GM19328 (cell line): ENCODE measurements around the gene STN1.
"Not testable (repeated sequence)": the region's sequence is repeated elsewhere in the genome, so short reads cannot be mapped to it uniquely, and the experiment has no call there.

Source experiments
- ATAC-seq: cut with Tn5 transposase; IDR thresholded peaks from one replicate; pipeline ENCODE4 v1.9.1; 2021; ENCODE audit warnings: mild to moderate bottlenecking, moderate library complexity; ENCODE audit not compliant: unreplicated experiment

Gene STN1

DNA sequence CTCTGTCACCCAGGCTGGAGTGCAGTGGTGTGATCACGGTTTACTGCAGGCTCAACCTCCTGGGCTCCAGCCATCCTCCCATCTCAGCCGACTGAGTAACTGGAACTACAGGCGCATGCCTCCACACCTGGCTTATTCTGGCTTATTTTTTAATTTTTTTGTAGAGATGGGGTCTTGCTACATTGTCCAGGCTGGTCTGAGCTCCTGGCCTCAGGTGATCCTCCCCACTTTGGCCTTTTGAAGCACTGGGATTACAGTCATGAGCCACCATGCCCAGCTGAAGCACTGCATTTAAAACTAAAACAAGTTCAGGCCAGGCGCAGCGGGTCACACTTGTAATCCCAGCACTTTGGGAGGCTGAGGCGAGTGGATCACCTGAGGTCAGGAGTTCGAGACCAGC lies 70.6 kb downstream of the STN1 start:
- no peak for ATAC-seq

DNA sequence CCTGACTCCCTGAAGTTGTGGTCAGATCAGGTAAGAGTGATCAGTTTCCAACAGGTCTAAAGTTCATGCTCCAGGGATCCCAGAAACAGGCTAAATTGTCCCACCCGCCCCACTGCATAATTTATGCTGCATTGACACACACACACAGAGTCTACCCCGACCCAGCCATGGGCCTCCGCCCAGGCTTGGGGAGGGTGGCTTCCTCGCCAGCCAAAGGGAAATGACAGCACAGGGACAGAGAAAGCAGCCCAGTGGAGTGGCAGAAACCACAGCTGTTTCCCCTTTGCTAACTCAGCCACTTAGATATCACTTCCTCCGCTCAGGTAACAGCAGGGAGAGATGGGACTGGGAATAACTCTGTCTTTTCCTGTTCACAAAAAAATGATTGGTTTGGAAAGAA lies 72.0 kb downstream of the STN1 start:
- ATAC-seq: no peak

DNA sequence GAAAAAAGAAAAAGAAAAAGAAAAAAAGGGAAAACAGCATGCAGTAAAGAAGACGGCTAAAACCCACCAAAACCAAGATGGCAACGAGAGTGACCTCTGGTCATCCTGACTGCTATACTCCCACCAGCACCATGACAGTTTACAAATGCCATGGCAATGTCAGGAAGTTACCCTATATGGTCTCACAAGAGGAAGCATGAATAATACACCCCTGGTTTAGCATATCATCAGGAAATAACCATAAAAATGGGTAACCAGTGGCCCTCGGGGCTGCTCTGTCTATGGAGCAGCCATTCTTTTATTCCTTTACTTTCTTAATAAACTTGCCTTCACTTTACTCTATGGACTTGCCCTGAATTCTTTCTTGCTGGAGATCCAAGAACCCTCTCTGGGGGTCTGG lies 72.6 kb downstream of the STN1 start:
- ATAC-seq: not testable (repeated sequence)

DNA sequence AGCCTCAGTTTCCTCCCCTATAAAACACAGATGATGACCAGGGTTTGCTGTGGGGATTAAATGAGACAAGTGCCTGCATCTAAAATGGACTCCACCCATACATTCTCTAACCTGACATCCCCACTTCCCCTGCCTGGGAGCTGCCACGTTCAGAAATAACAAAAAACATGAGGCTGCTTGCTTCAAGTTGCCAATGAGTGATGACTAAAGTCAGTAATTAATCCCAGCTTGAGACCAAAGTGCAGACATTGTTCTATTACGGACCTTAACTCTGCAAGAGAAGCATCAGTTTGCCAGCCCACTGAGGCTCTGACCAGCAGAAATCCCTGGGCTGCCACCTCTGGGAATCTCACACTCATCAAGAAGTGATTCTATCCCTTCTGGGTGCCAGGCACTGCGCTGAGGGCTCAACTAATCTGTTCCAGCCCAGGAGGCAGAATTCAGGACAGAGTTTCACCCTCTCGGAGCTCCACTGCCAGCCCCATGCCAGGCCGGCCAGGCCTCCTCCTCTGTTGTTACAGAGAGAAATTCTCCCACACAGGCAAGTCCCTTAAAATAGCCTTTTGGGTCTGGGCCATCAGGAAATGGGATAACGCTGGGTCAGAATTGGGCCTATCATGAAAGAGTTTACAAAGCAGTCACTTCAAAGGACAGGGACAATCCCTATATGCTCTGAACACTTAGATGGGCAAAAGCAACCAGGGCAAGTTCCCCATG lies 74.0 kb downstream of the STN1 start:
- no peak for ATAC-seq

DNA sequence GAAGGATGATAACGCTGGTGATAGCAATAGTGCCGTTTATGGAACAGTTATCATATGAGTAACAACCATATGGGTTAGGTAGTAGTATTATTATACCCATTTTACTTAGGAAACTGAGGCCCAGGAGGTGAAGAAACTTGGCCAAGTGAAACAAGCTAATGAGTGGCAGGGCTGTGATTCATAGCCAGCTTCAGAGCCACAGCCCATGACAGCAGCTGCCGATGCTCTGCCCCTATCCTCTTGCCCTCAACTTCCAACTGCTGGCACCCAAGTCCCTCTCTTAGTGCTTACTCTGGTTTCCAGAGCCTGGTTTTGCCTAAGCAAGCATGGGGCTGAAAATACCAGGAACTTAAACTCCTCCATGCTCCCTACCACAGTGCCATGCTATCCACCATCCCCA lies 74.9 kb downstream of the STN1 start:
- no peak for ATAC-seq

DNA sequence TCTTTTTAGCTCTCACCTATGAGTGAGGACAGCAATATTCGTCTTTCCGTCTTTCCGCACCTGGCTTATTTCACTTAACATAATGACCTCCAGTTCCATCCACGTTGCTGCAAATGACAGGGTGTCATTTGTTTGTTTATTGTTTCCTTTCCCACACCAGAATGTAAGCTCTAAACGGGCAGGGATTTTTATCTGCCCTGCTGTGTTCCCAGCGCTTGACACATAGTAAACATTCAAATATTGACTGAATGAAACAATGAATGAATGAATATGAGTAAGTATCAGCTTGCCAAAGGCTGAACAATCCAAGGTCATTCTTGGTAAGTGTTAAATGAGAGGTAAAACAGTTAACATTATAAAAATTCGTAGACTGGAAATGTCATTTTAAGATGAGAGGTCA lies 75.4 kb downstream of the STN1 start:
- ATAC-seq: no peak

DNA sequence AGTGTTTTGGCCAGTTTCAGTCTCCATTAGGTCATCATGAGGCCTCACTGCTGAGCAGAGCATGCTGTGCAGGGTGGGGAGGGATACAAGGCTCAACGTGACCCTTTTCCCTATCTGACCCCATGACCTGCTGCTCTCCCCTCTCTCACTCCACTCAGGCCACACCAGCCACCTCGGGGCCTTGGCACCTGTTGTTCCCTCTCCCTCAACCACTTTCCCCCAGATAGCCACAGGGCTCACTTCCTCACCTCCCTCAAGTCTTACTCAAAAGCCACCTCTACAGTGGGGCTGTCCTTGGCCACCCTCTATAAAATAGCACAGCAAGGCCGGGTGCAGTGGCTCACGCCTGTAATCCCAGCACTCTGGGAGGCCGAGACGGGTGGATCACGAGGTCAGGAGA lies 76.5 kb downstream of the STN1 start:
- no peak for ATAC-seq

DNA sequence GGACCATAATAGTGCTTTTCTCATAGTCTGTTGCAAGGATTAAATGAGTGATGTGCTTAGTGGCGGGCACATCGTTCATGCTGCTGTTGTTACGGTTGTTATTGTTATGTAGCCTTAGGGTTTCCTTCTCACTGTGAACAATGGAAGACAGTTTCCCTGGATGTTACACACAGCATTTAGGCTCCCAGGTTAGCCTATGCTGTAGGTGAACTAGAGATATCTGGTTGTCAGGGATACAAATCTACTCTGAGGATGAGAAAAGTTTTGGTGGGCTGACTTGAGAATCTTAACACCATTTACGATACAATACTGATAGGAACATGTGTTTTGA lies 77.3 kb downstream of the STN1 start:
- no peak for ATAC-seq

DNA sequence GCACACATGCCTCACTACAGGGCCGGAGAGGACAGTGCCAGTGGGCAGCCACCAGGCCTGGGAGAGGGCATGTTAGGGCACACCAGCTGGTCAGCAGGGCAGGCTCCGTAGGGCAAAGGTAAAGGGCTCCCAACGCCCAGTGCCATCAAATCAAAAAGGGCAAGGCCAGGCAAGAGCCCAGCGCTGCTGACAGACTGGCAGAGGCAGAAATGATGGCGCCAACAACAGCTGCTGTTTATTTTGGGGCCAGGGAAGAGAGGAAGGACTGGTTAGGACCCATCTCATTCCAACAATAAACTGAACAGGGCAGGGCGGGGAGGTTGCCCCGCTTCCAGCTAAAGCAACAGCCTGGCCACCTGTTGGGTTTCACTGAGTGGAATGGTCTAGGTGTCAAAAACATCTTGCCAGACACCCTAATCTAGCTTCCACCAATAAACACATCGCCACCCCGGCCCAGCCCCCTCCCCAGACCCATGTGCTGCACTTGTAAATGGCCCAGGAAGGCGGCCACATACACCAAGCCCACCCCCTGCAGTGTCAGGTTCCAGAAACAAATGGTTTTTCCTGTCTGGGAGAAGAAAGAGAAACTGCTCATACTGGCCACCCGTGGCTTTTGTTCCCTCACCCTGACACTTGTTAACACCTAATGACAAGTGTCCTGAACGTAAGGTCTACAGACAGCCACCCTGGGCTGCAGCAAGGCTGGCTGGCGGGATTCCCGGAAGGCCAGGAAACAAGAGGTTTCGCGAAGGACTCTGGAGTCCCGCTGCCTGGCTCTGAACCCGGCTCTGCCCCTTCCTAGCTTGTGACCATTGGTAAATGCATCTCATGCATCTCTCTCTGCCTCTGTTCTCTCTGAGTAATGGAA lies 77.9 kb downstream of the STN1 start:
- ATAC-seq: no peak

DNA sequence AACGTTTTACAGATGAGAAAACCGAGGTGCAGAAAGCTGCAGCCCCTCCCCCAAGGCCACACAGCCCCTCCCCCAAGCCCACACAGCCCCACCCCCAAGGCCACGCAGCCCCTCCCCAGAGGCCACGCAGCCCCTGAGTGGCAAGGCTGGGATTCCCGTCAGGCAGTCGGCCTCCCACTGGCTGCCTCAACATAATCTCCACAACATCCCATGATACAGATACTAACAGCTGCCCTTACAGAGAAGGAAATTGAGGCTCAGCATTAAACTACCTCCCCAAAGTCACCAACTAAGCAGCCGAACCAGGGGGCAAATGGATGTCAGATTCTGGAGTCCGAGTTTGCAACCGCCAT lies 78.5 kb downstream of the STN1 start:
- ATAC-seq: no peak

DNA sequence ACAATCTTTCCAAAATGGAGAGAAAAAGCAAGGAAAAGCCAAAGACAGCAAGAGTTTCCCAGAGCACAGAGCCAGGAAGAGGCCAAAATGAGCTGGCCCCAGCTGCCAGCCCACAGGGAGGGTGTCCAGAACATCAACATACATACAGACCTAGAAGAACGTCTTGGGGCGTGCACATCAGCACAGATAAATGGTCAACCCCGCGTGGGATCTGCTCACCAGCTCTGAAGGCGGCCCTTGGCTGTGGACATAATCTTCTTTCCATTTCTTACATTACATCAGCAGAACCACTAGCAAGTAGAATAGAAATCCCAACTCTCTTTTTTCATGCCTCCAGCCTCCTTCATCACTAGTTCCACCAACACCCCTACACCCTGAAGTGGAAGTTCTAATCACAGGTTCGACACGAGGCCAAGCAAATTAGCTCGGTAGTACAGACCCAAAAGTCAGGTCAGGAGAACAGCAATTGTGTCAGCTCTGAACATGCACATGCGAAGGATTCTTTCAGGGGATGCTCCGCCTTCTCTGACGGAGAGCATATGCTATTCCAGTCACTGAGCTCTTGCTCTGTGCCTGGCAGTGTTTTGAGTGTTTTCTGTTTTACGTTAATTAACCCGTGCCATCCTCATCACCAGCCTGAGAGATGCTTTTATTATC lies 79.0 kb downstream of the STN1 start:
- ATAC-seq: no peak

DNA sequence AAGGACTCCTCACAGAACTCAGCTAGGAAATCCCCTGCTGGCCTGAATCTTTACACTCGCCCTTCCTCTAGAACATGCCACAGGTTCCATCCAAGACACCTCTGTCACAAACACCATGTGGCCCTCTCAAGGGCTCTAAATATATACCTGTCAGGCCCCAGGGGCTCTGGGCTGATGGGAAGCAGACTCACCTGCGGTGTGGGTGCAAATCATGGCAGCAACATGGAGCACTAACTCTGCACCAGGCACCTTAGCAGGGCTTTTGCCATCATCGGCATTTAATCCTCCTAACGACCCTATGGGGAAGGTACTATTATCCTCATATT lies 80.0 kb downstream of the STN1 start:
- no peak for ATAC-seq

DNA sequence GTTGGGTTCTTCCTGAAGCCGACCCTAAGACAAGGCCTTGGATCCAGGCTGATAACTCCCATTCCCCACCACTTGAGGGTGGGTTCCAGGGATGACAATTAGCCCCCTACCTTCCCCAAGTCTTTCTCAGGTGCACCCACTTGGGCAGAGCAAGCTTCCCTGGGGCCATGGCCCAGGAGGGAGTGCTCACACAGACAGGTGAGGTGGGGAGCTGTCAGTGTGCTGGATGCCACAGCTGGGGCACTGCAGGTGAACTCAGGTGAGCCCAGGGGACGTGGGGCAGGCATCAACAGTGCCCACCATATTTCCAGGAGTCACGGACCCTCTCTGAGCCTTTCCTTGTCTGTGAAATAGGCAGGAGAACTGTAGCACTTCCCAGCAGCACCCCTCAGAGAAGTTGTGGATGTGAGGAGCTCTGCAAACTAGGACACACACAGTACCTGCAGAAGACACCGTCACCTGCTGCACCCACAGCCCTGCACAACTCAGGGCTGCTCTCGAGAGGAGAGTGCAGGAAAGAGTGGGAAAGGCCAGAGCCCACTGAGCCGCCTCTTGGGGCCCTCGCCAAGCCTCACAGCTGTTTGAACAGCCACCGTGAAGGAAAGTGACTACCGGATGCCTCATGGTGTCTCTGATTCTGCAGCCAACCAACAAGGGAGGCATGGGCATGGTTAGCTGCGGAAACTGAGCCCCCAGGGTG lies 80.5 kb downstream of the STN1 start:
- ATAC-seq: no peak

DNA sequence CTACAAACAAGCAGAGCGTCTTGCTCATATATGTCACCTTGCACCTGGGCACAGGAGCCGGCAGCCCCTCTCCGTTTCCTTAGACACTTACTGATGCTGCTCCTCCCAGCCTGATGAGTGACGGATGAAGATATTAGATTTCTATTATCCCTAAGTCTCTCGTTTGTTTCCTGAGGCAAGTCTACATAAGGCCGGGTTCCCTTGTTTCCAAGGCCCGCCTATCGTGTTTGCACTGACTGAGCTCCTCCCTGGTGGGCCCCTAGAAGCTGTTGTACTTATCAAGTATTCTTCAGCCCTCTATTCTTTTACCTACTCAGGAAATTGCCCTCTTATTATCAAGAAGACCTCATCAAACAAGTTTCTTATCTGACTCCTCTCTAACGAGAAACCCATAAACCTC lies 81.1 kb downstream of the STN1 start:
- no peak for ATAC-seq

DNA sequence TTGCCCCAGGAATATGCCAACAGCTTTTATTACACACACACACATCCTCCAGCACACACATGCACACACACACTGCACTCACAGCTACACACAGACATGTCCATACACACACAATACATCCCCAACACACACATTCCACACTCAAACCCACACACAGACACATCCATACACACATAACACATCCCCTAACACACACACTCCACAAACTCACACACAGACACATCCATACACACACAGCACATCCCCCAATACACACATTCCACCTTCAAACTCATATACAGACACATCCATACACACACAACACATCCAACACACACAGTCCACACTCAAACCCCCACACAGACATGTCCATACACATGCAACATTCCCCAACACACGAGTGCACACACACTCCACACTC lies 81.7 kb downstream of the STN1 start:
- ATAC-seq: no peak

DNA sequence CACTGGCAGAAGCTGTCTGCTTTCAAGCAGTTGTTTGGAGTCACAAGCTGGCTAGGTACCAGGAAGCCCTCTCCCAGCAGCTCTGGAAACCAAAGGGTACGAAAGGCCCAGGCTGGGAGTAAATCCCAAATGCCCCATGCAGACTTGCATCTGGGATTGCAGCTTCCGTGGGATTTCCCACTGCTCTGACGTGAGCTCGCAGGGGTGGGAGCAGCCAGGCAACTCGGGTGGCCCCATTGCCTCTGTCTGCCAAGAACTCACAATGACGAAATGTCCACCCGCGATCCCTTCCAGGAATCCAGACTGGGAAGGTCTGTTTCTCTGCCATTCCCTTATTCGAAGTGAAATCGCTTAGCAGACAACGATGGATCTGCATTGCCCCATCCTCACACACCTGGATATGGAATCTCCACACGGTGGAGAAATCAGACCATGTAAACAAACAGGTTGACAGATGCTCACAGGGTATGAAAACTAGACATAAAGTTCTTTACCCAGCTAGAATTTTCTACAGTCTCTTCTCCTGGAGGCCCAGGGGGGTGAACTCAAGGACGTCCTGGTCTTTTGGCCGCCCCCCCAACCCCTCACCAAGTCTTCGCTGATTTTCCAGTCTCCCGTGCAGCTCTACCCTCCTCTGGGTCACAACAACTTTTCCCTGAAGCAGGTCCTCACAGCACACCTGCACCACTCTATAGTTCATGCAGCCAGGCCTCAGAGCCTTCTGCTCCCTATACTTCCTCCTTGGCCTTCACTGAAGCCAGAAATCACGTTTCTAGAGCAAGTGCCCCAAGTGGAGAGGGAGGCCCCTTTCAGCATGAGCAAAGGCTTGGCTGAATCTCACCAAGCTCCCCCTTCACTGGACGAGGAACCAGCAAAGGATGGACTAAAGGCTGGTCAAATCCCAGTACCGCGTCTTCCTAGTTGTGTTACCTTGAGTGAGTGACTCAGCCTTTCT lies 82.6 kb downstream of the STN1 start:
- no peak for ATAC-seq

DNA sequence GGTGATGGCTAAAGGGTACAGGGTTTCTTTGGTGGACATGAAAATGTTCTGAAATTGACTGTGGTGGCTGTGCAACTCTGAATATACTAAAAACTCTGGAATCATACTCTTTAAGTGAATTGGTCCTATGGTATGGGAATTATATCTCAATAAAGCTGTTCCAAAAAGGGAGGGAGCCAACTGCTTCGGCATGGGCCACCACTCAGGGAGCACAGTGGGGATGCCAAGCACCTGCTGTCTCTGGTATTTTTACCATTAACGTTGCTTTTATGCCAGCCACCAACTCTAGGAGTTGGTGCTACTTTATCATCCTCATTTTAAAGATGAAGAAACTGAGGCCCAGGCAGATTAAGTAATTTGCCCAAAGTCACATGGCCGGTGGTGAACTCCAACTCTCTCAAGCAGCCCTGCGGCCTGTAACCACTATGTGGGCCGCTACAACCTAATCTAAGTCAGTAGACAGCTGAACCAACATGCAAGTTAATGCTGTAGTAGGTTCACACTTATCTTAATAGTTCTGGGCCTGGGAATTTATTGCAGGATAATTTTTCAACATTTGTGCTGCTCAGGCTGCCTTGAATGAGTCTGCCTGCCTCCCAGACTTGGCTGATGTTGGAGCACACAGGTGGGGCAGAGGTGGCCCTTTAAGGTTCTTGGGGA lies 83.4 kb downstream of the STN1 start:
- no peak for ATAC-seq

DNA sequence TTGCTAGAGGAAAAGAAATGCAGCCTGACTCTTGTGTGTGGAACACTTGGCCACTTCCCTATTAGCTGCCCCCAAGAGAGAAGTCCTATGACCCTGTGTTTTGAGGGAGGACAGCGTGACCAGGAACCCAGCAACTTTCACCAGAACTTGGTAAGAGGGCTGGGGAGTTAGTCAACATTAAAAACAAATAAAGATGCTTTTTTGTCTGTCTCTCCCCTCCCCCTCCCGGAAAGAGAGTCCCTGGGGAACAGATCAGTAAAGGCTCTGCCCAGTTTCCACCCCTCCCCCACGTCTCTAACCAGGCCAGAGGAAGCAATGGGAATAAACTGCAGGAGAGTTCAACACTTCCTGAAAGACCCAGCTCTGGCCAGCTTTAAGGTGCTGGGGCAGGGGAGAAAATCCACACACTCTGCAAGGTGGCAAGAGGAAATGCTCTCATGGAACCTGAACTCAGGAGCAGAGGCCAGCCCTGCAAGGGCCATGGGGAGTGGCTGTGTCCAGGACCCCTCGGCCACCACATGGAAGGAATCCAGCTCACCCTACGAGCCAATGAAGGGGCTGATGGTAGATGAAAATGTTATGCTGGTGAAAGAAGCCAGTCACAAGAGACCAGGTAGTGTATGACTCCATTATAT lies 84.1 kb downstream of the STN1 start:
- no peak for ATAC-seq

DNA sequence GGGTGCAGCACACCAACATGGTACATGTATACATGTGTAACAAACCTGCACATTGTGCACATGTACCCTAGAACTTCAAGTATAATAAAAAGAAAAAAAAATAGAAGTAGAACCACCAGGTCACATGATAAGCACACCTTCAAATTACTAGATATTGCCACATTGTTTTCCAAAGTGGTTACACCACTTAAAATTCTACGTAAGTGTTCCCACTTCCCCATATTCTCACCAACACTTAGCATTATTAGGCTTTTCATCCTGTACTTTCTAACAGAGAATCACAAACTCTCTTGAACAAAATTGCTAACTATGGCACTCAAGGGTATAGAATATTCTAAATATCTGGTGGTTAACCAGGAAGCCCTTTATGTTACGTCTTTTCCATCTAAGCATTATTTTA lies 85.2 kb downstream of the STN1 start:
- ATAC-seq: no peak
